NCI-H82 treated with DMSO at 0.1 percent for 48 hours (cell line): ENCODE results near the gene ORAI1.
"Not testable (repeated sequence)": the region's sequence is repeated elsewhere in the genome, so short reads cannot be mapped to it uniquely, and the experiment has no call there.

ENCODE experiments used
- DNase-seq: peaks from one replicate; lab custom pipeline; 2025; ENCODE audit not compliant: unreplicated experiment; lab: John Stamatoyannopoulos, UW

The ORAI1 gene

GRCh38 chr12:121626087-121626852, at the start of gene ORAI1:
TSS of gene ORAI1 (plus strand) at chr12:121626530.
- DNase-seq = peak; percentile 70

GRCh38 chr12:121576851-121577391, 49.4 kb upstream of the ORAI1 start:
- DNase-seq = no peak

- DNase-seq = no peak
These were observed 48.7 kb upstream of the ORAI1 start for GRCh38 chr12:121577443-121578180.

DNA sequence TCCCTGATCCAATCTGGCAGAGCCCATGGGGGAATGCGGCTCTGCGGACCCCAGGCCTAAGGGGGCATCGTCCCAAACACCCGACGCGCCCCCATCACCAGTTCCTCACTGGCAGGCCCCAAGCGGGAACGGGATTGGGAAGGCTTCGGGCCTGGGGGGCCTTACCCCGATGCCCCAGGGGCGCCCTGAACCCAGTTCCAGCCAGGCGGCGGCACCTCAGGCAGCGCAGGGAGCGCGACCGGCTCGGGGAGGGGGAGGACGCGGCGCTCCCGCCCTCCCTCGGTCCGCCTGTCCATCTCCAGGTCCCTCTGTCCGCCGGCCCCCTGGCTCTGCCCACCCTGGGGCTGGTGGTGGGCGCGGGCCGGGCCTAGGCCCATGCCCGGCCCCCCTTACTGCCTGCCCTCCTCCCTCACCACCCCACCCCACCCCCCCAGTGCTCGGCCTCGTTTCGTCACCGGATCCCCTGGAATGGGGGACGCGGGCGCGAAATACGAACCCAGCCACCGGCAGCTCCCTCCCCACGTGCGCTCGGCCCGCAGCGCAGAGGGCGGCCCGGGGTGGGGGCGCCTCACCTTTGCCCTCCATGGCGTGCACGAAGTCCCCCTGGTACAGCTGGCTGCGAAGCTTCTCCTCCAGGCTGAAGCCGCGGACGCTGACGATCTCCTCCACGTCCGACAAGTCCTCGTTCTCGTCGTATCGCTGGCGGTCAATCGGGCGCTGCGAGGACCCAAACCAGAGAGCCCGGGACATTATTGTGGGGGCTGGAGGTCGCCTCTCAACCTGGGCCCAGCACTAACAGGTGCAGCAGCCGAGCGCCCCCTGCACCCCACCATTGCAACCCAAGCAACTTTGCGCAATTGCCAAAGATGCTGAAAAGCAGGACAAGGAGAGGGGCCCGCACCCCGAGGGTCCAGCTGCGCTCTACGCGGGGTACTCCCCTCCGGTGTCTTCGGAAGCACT, 47.8 kb upstream of the ORAI1 start:
- no peak for DNase-seq

DNA sequence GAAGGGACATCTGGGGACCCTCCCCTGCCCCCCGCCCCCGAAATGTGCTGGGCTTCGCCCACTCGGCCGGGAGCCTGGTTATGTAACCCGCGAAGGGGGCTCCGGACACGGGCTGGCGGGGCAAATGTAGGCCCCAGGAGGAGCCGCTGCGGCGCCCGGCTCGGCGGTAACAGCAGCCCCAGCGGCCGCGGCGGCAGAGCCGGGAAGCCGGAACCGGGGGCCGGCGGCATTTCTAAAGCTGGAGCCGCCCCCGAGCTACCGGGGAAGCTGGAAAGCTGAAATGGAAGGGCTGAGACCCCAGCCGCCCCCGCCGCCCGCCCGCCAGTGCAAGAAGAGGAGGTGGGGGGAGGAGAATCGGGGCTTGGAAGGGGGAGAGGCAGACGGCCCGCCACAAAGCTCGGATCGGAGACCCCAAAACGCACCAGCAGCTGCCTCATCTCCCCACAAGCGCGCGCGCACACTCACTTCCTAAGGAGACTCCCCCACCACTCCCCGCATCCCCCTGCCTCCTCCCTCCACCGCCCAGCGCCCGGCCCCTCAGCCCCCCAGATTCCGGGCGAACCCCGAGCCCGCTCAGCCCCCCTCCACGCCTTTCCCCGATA, 47.0 kb upstream of the ORAI1 start:
- no peak for DNase-seq

- peak; percentile 68 for DNase-seq
These were observed 46.1 kb upstream of the ORAI1 start for GRCh38 chr12:121579981-121580868.

DNA sequence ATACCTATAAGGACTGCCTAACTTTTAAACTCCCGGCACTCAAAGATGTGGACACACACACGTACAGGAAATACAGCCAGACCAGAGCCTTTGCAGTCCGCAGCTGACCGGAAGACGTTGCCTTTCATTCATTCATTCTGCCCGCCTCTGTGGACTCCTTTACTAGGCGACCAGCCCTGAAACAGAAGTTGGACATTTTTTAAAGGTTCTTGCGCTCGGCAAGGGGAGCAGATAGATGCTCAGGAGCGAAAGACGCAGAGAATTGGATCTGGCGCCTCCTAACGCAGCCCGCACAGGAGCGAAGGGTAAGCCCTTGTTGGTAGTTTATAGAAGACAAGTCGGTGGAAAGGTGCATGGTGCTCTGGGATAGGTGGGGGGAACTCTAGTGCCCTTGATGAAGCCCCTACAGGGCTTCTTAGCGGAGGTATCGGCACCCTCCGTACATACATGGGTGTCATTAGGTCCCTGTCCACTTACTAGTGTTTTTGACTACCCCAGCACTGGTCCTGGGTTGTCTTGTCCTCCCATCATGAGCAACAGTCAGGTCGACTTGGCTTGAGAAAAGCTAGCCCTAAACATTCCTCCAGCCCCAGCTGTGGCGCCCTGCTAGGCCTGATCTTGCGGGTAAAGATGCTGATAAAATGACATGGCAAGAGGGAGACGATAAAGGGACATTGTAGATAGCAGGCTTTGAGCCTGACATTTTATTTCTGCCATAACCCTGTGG, 45.2 kb upstream of the ORAI1 start, which contains the start of gene KDM2B:
Gene KDM2B (minus strand): TSS at position 65 of the 727 bp plus-strand sequence. CDS start 112 bp downstream, outside the sequence.
- no peak for DNase-seq

- DNase-seq = no peak
These were observed 44.5 kb upstream of the ORAI1 start for GRCh38 chr12:121581686-121582429.

- no peak for DNase-seq
These were observed 43.6 kb upstream of the ORAI1 start for GRCh38 chr12:121582583-121583333.

- DNase-seq = not testable (repeated sequence)
These were observed 43.0 kb upstream of the ORAI1 start for GRCh38 chr12:121583334-121583661.

GRCh38 chr12:121584885-121585284, 41.4 kb upstream of the ORAI1 start:
- DNase-seq = not testable (repeated sequence)

DNA sequence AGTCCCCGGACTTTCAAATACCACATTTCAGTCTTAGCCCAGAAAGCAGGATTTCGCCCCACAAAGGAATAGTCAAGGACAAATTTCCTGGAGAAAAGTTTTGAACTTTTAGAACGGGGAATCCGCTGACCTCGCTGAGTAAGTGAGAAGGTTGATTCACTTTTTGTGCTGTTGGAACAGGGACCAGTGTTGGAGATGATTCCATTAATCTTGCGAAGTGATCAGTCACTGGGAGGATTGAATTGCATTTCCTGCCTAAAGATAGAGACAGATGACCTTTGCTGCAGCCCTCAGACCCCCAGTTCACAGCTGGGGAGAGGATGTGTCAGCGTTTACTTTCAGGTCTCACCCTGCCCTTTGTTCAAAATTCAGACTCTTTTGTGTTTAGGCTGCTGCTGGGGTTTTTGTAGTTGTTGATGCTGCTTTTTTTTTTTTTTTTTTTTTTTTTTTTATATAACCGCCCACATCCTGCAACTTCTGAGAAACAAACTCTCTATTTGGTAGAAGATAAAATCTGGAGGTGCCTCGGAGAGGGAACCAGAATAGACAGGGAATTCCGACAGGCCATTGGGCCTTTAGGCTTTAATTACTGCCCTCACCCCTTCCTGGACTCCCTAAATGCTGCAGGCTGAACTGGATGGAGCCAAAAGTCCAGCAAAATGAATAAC, 35.7 kb upstream of the ORAI1 start:
- no peak for DNase-seq

GRCh38 chr12:121592320-121592719, 34.0 kb upstream of the ORAI1 start:
- no peak for DNase-seq

DNA sequence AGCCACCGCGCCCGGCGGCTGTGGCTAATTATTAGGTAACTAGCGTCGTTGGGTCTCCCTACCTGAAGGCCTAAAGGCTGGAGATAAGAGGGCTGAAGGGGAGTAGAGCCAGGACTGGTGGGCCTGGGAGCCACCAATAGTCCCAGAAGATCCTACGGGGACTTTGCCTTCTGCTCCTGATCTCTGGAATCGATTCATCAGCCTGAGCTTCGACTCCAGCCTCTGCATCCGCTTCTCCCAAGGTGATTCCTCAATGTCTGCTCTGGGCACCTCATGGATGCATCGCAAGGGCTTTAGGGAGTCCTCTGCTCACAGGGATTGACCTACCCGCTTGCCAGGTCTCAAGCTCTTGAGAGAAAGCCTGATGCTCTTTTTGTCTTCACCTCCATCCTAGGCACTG, 30.8 kb upstream of the ORAI1 start:
- DNase-seq = no peak

GRCh38 chr12:121596526-121596925, 29.8 kb upstream of the ORAI1 start:
- DNase-seq = no peak

DNA sequence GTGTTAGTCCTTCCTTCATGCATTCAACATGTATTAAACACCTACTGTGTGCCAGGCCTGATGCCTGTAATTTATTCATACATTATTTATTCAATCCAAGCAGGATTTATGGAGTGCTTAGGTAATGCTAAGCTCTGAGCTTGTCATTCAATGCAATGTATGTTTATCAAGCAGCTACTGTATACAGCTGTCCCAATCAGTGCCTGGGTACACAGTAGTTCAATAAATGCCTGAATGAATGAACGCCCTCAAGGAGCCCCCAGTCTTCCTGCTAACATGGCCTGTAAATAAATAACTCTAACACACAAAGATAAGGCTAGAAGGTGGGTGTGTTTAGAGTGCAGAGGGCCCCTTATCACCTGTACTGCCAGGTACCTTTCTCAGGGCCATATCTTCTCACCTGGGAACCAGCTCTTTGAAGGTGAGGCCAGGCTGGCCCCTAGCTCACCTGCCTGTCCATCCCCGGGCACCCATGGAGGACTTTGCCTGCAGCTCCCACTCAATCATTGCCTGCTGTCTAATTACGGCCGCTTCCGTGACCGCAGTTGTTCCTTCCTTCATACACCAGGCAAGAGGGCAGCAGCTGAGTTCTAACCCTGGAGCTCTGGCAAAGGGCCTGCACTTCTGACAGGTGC, 25.5 kb upstream of the ORAI1 start:
- no peak for DNase-seq
